GM20000 (cell line): ENCODE measurements around the gene TEX101.

ENCODE experiments used
- DNase-seq: peaks from one replicate; pipeline ENCODE4 v3.0.0; 2012; ENCODE audit warnings: low spot score
- CTCF ChIP-seq: IDR thresholded peaks from 2 replicates; pipeline ENCODE4 v1.5.1; 2012; ENCODE audit warnings: mild to moderate bottlenecking, control low read depth; ENCODE audit errors: extremely low read depth, missing control alignments

The TEX101 gene

GRCh38 chr19:43416951-43417623 lies 2.4 kb downstream of the TEX101 start:
- no peak for TF ChIP-seq CTCF
- no peak for DNase-seq

GRCh38 chr19:43420954-43421353 lies 6.3 kb downstream of the TEX101 start:
- DNase-seq: no peak
- no peak for TF ChIP-seq CTCF

- DNase-seq: no peak
- TF ChIP-seq CTCF: no peak
Observed at GRCh38 chr19:43422000-43422688, 7.5 kb downstream of the TEX101 start.

- DNase-seq: no peak
- no peak for TF ChIP-seq CTCF
Observed at GRCh38 chr19:43422689-43423066, 8.0 kb downstream of the TEX101 start.

GRCh38 chr19:43423779-43424178 lies 9.1 kb downstream of the TEX101 start:
- TF ChIP-seq CTCF: no peak

GRCh38 chr19:43425567-43426392 lies 11.1 kb downstream of the TEX101 start:
- peak; percentile 29 for TF ChIP-seq CTCF
- DNase-seq: no peak

More at GRCh38 chr19:43423779-43424178, 9.1 kb downstream of the TEX101 start:
- DNase-seq: no peak

GRCh38 chr19:43429395-43429794 lies 14.7 kb downstream of the TEX101 start:
- TF ChIP-seq CTCF: no peak
- no peak for DNase-seq
